NCI-H748 (cell line): Measurements from ENCODE around the gene PCDH1.
"Not testable (repeated sequence)": the region's sequence is repeated elsewhere in the genome, so short reads cannot be mapped to it uniquely, and the experiment has no call there.

Experiments used
- DNase-seq: peaks from one replicate; lab custom pipeline; 2025; ENCODE audit not compliant: unreplicated experiment; lab: John Stamatoyannopoulos, UW

The PCDH1 gene

DNA sequence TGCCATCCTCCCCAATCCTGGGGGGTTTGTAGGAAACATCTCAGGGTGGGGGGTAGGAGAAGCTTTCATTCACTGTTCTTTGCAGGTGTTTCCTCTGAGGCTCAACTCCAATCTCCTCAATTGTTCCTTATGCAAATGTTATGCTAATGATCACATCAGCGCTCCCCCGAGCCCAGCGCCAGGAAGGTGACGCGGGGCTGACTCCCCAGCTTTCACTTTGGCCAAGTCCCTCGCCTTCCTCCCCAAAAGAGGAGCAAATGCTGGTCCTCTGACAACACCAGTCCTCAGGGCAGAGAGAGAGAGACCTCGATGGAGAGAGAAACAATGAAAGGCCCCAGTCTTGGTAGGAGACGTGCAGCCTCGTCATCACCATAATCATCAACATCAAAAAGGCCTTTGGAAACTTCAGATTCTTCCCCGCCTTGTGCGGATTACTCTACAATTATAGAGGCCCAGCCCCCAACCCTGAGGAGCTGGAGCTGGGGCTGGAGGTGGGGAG, 39.1 kb downstream of the PCDH1 start:
- DNase-seq, result no peak

GRCh38 chr5:141838326-141839014, 39.7 kb downstream of the PCDH1 start:
- no peak for DNase-seq

- DNase-seq, result no peak
These were observed 42.1 kb downstream of the PCDH1 start for GRCh38 chr5:141835928-141836670.

GRCh38 chr5:141834331-141834730, 43.9 kb downstream of the PCDH1 start:
- no peak for DNase-seq

DNA sequence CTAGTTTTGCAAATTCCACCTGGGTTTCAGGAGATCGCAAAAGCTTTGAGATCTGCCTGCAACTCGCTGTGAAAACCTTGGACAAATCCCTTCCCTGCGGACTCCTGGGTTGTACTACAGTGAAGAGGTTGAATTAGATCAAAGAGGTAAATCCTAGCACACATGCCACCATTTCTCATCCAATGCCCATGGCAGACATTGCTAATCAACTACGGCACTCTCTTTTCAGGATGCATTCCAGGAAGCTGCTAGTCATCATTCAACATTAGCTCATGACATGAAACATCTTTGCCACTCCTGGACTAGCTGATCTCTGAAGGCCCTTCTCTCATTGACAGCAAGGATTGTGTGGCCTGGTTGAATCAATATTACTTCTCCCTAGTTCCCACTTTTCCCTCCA, 46.1 kb downstream of the PCDH1 start:
- DNase-seq, result no peak

DNA sequence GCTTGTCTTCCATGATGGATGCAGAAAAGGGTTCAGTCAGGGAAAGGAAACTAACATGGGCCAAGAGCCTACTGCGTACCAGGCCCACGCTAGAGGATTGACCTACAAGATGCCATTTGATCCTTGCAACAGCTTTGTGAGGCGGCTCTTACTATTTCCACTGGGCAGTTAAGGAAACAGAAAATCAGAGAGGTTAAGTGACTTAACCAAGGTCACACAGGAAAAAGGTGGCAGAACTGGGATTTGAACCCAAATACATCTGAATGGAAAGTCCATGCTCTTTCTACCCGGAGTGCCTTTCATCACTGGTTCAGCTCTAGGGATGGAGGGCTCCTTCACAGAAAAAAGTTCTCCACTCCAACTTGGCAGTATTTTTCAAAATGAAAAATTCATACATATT, 50.0 kb downstream of the PCDH1 start:
- DNase-seq, result no peak

DNA sequence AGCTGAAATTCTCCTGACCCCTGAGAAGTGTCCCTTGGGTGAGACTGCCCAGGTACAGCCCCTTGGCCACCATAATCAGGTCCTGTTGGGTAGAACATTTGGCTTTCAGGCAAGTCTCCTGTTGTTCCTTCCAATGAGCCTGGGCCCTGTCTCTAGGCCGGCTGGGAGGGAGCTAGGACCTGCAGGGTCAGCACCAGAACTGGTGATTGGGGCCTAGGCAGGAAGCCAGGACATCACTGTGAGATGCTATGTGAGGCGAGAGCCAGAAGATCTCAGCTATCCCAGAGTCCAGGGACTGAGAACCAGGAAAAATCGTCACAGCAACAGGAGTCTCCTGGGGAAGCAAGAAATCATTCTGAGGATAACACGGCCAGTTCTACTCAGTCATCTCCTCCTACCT, 51.5 kb downstream of the PCDH1 start:
- no peak for DNase-seq

GRCh38 chr5:141825791-141826560, 52.2 kb downstream of the PCDH1 start:
- no peak for DNase-seq

DNA sequence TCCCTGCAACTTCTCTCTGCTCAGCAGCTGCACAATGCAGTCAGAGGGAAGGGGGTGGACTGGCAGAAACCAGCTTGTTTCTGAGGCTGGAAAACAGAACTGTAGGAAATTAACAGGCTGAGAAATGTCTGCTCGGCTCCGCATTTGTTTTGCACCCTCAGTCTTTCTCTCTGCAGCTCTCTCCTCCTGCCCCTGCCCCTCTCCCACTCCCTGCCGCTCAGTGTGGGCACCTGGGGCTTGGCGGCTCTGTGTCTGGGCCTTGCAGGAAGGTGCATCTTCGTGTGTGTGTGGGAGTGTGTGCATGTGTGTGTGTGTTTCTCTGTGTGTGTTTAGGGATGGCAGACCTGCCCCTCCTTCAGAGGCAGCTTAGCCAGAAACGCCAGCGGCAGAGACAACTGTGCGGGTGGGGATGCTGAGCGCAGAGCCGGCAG, 53.0 kb downstream of the PCDH1 start:
- DNase-seq, result no peak

GRCh38 chr5:141824717-141825116, 53.5 kb downstream of the PCDH1 start:
- DNase-seq, result no peak

DNA sequence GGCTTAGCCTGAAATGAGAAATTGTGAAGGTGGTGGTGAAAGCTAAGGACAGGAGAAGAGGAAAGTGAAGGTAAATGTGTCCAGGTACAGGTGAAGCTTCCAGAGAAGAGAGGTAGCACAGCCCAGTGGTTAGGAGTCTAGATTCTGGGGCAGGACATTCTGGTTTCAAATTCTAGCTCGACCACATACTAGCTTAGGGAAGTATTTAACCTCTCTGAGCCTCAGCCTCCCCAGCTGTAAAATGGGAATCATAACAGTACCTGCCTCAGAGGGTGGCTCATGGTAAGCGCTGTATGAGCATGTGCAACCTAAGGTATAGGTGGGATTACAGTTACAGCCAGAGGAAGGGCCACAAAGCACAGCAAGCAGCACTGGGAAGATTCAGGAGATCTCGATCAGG, 55.2 kb downstream of the PCDH1 start:
- DNase-seq, result no peak

DNA sequence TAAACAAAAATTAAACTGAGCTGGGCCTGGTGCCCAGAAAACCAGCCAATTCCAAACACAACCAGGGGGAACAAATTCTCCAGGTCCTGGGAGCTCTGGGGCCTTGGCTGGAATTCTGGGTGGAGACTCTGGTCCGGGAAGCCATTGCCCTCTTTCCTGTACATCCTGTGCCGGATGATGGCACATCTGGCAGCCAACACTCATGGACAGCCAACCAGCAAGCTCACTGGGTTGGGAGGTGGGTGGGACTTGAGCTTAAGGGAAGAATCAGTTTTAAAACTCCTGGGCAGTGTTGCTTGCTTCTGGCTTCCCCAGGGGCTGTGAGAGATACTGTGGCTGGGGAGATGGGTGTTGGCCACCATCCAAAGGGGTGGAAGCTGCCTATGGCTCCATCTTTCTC, 56.1 kb downstream of the PCDH1 start:
- DNase-seq, result no peak

- DNase-seq, result peak; percentile 21
These were observed 56.7 kb downstream of the PCDH1 start for GRCh38 chr5:141821430-141821925.

- not testable (repeated sequence) for DNase-seq
These were observed 57.5 kb downstream of the PCDH1 start for GRCh38 chr5:141820686-141821085.

DNA sequence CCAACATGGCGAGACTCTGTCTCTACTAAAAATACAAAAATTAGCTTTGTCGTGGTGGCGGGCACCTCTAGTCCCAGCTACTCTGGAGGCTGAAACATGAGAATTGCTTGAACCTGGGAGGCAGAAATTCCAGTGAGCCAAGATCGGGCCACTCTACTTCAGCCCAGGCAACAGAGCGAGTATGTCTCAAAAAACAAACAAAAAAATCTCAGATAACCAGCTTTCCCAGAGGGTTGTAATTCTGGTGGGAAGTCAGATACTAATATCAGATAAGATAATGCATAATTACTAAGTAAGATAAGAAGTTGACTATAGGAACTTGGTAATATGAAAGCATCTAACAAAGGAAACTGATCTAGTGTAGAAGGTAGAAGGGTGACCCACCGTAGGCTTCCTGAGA, 60.6 kb downstream of the PCDH1 start:
- no peak for DNase-seq

DNA sequence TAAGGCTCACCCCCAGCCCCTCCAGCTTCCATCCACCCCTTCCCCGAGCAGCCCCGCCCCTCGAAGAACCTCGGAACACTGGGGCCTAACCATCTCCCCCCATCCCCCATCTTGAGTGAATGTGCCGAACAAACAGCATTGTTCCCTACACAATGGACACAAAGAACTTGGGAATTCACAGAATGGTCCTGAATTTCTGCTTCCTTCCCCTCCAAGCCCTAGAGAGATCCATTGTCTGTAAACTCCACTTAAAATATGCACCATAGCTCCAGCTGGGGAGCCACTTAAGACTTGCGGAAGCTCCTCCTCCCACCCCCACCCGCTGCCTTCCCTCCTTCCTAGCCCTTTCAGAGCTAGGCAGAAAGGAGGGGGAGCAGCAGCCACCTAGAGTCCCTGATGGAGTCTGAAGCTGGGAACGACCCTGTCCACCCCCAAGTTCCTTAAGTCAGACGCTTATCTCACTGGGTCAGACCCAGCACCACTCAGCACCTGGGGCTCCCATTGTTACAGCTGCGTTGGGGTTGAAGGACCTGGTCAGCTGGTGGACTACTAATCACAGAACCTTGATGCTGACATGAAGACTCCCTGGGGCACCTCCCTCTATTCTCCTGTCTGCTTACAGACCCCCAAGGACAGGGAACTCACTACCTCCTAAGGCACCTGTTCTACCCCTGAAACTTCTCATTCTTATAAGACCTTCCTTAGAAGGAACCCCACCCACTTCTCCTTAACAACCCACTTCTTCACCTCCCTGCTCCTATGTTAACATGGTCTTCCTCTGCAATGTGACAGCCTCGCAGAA, 61.4 kb downstream of the PCDH1 start:
- no peak for DNase-seq

- DNase-seq, result no peak
These were observed 62.4 kb downstream of the PCDH1 start for GRCh38 chr5:141815796-141816180.

GRCh38 chr5:141815051-141815795, 63.0 kb downstream of the PCDH1 start:
- DNase-seq, result no peak

GRCh38 chr5:141814064-141814964, 63.9 kb downstream of the PCDH1 start:
- peak; percentile 56 for DNase-seq
